HCT116 (cell line): ENCODE data around the gene PLEK.

ENCODE experiments used
- CEBPB ChIP-seq: IDR thresholded peaks from 2 replicates; pipeline ENCODE4 v1.6.1; 2012; ENCODE audit warnings: low read depth
- ELF1 ChIP-seq: IDR thresholded peaks from 2 replicates; pipeline ENCODE4 v1.6.1; 2012; ENCODE audit warnings: low read depth, borderline replicate concordance
- EZH2 ChIP-seq: fragments of 200-600 bp; sonication (generic); IDR thresholded peaks from 2 replicates; pipeline ENCODE4 v1.6.1; 2017; ENCODE audit warnings: antibody characterized with exemption, mixed run types
- EZH2phosphoT487 ChIP-seq: fragments of 200-600 bp; IDR thresholded peaks from 2 replicates; pipeline ENCODE4 v1.6.1; 2018; ENCODE audit warnings: antibody characterized with exemption, borderline replicate concordance
- FOSL1 ChIP-seq: IDR thresholded peaks from 2 replicates; pipeline ENCODE4 v1.6.1; 2012; ENCODE audit warnings: low read depth
- POLR2A ChIP-seq: IDR thresholded peaks from 2 replicates; pipeline ENCODE4 v1.7.0; 2011; ENCODE audit warnings: borderline replicate concordance; ENCODE audit not compliant: insufficient read depth, insufficient read length; ENCODE audit errors: extremely low read depth
- POLR2AphosphoS5 ChIP-seq: IDR thresholded peaks from 2 replicates; pipeline ENCODE4 v1.6.1; 2011; ENCODE audit warnings: mild to moderate bottlenecking, low read depth, low read length, moderate library complexity
- RAD21 ChIP-seq: IDR thresholded peaks from 2 replicates; pipeline ENCODE4 v1.6.1; 2012; ENCODE audit warnings: low read depth, mild to moderate bottlenecking
- SRF ChIP-seq: IDR thresholded peaks from 2 replicates; pipeline ENCODE4 v1.6.1; 2012; ENCODE audit warnings: low read depth
- YY1 ChIP-seq: IDR thresholded peaks from 2 replicates; pipeline ENCODE4 v1.6.1; 2011; ENCODE audit warnings: low read length, low read depth, moderate library complexity, mild to moderate bottlenecking; ENCODE audit not compliant: insufficient replicate concordance; ENCODE audit errors: extremely low read depth
- ZNF274 ChIP-seq: fragments of 200-500 bp; sonication (Bioruptor generic); IDR thresholded peaks from 2 replicates; pipeline ENCODE4 v1.6.1; 2014; ENCODE audit warnings: mild to moderate bottlenecking, low read depth, low read length, inconsistent platforms
- TF ChIP-seq, protein P1 (sequence below), 3 experiments: fragments of 200-600 bp in 1 of 3; sonication (generic) in 1 of 3; IDR thresholded peaks in 2 of 3; conservative IDR thresholded peaks in 1 of 3; 2 replicates each; pipeline ENCODE4 v1.5.1; 2012 to 2017; ENCODE audit warnings: low read depth in 2 of 3, low read length in 2 of 3, antibody characterized with exemption in 1 of 3, borderline replicate concordance in 1 of 3, control low read depth in 1 of 3, mild to moderate bottlenecking in 1 of 3, mixed read lengths in 1 of 3, mixed run types in 1 of 3, moderate library complexity in 1 of 3; ENCODE audit not compliant: insufficient read depth in 1 of 3
- TF ChIP-seq, protein P2 (sequence below): IDR thresholded peaks from 2 replicates; pipeline ENCODE4 v1.6.1; 2012
- TF ChIP-seq, protein P3 (sequence below): IDR thresholded peaks from 2 replicates; pipeline ENCODE4 v1.6.1; 2012; ENCODE audit warnings: low read depth

DNA sequence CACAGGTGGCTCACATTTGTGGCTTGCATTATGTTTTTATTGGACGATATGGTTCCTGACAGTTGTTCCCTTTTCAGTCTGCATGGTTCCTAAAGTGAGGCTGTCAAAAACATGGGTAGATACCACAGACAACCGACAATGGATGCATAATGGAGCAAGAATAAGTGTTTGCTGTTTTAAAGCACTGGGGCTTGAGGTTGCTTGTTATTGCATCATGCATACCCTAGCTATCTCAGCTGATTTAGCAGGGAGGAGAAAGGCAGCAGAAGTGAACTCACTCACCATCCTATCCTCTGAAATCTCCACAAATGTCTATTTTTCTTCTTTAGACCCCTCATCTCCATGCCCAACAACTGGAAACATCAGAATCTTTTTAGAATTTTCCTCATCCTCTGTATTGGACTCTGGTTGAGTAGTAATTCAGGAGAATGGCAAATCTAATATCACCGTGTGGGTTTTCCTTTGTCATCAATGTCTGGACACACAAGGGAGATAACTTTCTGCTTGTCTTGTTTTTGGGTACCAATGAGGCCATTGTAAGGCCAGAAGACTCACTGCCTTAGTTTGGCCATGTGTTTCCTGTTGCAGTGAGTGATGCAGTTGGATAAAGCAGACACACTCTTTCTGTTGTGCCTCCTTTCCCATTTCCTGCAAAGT is 55.3 kb downstream of the PLEK start:
- TF ChIP-seq, protein P1, sequence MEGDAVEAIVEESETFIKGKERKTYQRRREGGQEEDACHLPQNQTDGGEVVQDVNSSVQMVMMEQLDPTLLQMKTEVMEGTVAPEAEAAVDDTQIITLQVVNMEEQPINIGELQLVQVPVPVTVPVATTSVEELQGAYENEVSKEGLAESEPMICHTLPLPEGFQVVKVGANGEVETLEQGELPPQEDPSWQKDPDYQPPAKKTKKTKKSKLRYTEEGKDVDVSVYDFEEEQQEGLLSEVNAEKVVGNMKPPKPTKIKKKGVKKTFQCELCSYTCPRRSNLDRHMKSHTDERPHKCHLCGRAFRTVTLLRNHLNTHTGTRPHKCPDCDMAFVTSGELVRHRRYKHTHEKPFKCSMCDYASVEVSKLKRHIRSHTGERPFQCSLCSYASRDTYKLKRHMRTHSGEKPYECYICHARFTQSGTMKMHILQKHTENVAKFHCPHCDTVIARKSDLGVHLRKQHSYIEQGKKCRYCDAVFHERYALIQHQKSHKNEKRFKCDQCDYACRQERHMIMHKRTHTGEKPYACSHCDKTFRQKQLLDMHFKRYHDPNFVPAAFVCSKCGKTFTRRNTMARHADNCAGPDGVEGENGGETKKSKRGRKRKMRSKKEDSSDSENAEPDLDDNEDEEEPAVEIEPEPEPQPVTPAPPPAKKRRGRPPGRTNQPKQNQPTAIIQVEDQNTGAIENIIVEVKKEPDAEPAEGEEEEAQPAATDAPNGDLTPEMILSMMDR (IDR thresholded peaks at IDR 0.05 in 2 of 3, conservative IDR thresholded peaks at IDR 0.05 in 1 of 3; ENCODE audit: borderline replicate concordance in 1 of 3, insufficient read depth in 1 of 3, low read depth in 2 of 3, low read length in 2 of 3): no peak
- TF ChIP-seq POLR2AphosphoS5 (no peak), POLR2A (no peak), EZH2 (no peak), CEBPB (peak; percentile 86), ELF1 (no peak), SRF (no peak), RAD21 (no peak), YY1 (no peak), FOSL1 (no peak), ZNF274 (no peak), EZH2phosphoT487 (no peak)
- TF ChIP-seq, protein P2, sequence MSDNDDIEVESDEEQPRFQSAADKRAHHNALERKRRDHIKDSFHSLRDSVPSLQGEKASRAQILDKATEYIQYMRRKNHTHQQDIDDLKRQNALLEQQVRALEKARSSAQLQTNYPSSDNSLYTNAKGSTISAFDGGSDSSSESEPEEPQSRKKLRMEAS: no peak
- TF ChIP-seq, protein P3, sequence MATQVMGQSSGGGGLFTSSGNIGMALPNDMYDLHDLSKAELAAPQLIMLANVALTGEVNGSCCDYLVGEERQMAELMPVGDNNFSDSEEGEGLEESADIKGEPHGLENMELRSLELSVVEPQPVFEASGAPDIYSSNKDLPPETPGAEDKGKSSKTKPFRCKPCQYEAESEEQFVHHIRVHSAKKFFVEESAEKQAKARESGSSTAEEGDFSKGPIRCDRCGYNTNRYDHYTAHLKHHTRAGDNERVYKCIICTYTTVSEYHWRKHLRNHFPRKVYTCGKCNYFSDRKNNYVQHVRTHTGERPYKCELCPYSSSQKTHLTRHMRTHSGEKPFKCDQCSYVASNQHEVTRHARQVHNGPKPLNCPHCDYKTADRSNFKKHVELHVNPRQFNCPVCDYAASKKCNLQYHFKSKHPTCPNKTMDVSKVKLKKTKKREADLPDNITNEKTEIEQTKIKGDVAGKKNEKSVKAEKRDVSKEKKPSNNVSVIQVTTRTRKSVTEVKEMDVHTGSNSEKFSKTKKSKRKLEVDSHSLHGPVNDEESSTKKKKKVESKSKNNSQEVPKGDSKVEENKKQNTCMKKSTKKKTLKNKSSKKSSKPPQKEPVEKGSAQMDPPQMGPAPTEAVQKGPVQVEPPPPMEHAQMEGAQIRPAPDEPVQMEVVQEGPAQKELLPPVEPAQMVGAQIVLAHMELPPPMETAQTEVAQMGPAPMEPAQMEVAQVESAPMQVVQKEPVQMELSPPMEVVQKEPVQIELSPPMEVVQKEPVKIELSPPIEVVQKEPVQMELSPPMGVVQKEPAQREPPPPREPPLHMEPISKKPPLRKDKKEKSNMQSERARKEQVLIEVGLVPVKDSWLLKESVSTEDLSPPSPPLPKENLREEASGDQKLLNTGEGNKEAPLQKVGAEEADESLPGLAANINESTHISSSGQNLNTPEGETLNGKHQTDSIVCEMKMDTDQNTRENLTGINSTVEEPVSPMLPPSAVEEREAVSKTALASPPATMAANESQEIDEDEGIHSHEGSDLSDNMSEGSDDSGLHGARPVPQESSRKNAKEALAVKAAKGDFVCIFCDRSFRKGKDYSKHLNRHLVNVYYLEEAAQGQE: no peak
